ENCODE results near the gene TRIM50. TPM values are rescaled to one million over a fixed set of nuclear protein-coding genes. Genes with fewer than 3 reads are reported as not detected.

The TRIM50 gene
- total and polyA plus RNA-seq, 12 donors, result 0.24 to 1.9 (median 0.72) TPM; not detected in 3

DNA sequence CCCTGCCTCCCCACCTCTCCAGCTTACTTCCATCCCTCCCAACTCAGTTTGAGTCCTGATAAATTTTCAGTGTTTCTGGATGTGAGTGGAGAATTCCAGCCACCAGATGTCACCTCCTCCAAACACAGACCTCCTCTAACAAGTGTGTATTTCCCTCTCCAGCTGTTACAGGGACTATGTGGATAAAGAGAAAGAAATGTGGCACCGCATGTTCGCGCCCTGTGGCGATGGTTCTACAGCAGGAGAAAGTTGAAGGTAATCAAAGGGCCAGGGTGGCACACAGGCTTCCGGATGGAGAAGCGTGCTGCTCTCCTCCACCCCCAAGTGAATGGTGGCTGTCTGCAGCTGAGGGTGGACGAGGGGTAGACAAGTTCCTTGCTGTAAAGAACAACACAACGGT lies 14.8 kb upstream of the TRIM50 start:
- Histone ChIP-seq H3K4me3 (no peak overlapping the region), H3K4me1 (replicated peaks in 1 of 2) (no peaks in the 10 kb centered on the region), H3K36me3 (replicated peaks in 1 of 2) (no peaks in the 10 kb centered on the region), H3K9me3 (replicated peaks in 1 of 3) (no peaks in the 10 kb centered on the region), H3K27ac (no peak overlapping the region), H3K27me3 (no peaks in the 10 kb centered on the region)
- intact Hi-C loops (cut with DNase I), result loop anchor here in 1 of 2 donors (5.0 to 10.0 kb wide), 3 partner anchors 52 to 110 kb away; partner anchors contain the start of gene FZD9
- no peak for TF ChIP-seq POLR2A (IDR thresholded peaks at IDR 0.05)
- TF ChIP-seq, protein P1, sequence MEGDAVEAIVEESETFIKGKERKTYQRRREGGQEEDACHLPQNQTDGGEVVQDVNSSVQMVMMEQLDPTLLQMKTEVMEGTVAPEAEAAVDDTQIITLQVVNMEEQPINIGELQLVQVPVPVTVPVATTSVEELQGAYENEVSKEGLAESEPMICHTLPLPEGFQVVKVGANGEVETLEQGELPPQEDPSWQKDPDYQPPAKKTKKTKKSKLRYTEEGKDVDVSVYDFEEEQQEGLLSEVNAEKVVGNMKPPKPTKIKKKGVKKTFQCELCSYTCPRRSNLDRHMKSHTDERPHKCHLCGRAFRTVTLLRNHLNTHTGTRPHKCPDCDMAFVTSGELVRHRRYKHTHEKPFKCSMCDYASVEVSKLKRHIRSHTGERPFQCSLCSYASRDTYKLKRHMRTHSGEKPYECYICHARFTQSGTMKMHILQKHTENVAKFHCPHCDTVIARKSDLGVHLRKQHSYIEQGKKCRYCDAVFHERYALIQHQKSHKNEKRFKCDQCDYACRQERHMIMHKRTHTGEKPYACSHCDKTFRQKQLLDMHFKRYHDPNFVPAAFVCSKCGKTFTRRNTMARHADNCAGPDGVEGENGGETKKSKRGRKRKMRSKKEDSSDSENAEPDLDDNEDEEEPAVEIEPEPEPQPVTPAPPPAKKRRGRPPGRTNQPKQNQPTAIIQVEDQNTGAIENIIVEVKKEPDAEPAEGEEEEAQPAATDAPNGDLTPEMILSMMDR (IDR thresholded peaks at IDR 0.05), result peak in 5 of 6 experiments; percentile 34 to 53 (median 40)
- 43 to 58% (median 56%) methylated on average over 7 to 8 of the region's 8 CpGs for WGBS, 4 donors
- DNase-seq, result peak in 2 of 7 donors; percentile 42

DNA sequence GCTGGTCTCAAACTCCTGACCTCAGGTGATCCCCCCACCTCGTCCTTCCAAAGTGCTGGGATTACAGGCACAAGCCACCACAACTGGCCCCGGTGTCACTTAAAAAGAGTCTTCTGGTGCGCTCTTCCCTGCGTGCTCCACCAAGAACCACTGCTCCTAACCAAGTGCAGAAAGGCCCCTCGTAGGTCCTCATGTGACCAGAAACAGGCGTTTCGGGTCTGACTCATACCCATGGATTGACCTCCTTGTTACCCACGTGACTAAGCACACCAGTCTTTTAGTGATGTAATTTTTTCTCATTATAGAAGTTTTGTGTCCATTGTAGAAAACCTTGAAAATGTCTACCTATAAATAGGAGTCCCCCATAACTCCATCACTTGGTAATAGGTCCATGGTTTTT lies 14.0 kb upstream of the TRIM50 start:
- H3K4me1 ChIP-seq (replicated peaks in 1 of 2), result no peaks in the 10 kb centered on the region
- H3K27me3 ChIP-seq, result no peaks in the 10 kb centered on the region
- no peak for TF ChIP-seq POLR2A (IDR thresholded peaks at IDR 0.05)
- TF ChIP-seq, protein P1 (IDR thresholded peaks at IDR 0.05), result no peak
- H3K4me3 ChIP-seq, result no peak overlapping the region
- H3K36me3 ChIP-seq (replicated peaks in 1 of 2), result no peaks in the 10 kb centered on the region
- WGBS, 4 donors, result 40 to 58% (median 52%) methylated on average over 7 to 8 of the region's 8 CpGs
- no peak overlapping the region for H3K27ac ChIP-seq
- intact Hi-C loops (cut with DNase I), result loop anchor here in 1 of 2 donors (5.0 to 10.0 kb wide), 3 partner anchors 53 to 110 kb away; partner anchors contain the start of gene FZD9
- peak in 1 of 7 donors; percentile 43 for DNase-seq
- no peaks in the 10 kb centered on the region for H3K9me3 ChIP-seq (replicated peaks in 1 of 3)

DNA sequence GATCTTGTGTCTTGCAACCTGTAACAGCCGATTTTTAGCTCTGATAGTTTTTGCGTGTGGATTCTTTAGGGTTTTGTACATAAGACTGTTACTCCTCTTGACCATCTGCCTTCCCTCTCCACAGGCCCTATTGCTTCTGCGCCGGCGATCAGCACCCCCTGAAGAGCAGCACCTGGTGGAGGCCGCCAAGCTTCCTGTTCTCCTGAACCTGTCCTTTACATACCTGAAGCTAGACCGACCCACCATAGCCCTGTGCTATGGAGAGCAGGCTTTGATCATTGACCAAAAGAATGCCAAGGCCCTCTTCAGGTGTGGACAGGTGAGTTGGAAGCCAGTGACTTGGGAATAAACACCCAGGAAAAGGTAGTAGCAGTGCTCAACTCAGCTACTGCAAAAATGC lies 12.6 kb upstream of the TRIM50 start:
- DNase-seq, result no peak
- 69 to 84% (median 78%) methylated on average over 7 of the region's 7 CpGs for WGBS, 4 donors
- H3K4me3 ChIP-seq, result no peak overlapping the region
- no peaks in the 10 kb centered on the region for H3K9me3 ChIP-seq (replicated peaks in 1 of 3)
- no peak overlapping the region for H3K27ac ChIP-seq
- intact Hi-C loops (cut with DNase I), result loop anchor here in 1 of 2 donors (5.0 to 10.0 kb wide), 3 partner anchors 54 to 112 kb away; partner anchors contain the start of gene FZD9
- no peaks in the 10 kb centered on the region for H3K4me1 ChIP-seq (replicated peaks in 1 of 2)
- no peaks in the 10 kb centered on the region for H3K36me3 ChIP-seq (replicated peaks in 1 of 2)
- TF ChIP-seq, protein P1 (IDR thresholded peaks at IDR 0.05), result no peak
- no peak for TF ChIP-seq POLR2A (IDR thresholded peaks at IDR 0.05)
- H3K27me3 ChIP-seq, result no peaks in the 10 kb centered on the region

DNA sequence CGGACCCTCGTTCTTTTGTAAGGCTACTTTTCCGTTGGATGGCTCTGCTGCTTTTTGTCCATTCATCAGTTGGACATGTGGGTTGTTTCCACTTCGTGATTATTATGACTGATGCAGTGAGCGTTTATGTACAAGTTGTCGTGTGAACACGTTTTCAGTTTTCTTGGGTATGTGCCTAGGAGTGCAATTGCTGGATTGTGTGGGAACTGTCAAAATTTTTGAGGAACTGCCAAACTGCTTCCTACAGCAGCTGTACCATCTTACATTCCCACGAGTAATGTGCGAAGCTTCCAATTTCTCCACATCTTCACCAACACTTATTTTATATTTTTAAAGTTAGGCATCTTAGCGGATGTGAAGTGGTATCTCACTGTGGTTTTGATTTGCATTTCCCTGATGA lies 10.4 kb upstream of the TRIM50 start:
- no peak for TF ChIP-seq POLR2A (IDR thresholded peaks at IDR 0.05)
- TF ChIP-seq, protein P1 (IDR thresholded peaks at IDR 0.05), result no peak
- Histone ChIP-seq H3K27me3 (no peaks in the 10 kb centered on the region), H3K4me1 (replicated peaks in 1 of 2) (no peaks in the 10 kb centered on the region), H3K4me3 (no peak overlapping the region), H3K27ac (no peak overlapping the region), H3K9me3 (replicated peaks in 1 of 3) (no peaks in the 10 kb centered on the region), H3K36me3 (replicated peaks in 1 of 2) (no peaks in the 10 kb centered on the region)
- no peak for DNase-seq
- WGBS, 4 donors, result 68 to 73% (median 69%) methylated on average over 10 of the region's 10 CpGs
- intact Hi-C loops (cut with DNase I), result no loop called here
